Putamen (tissue), 1 donor: Measurements from ENCODE around the gene PCNT.
"Not testable (repeated sequence)": the region's sequence is repeated elsewhere in the genome, so short reads cannot be mapped to it uniquely, and the experiment has no call there.

Experiments
- DNase-seq: peaks from one replicate; pipeline ENCODE4 v3.0.0-alpha.2; 2016; ENCODE audit warnings: low spot score

Gene PCNT

GRCh38 chr21:46304437-46304836, 19.5 kb upstream of the PCNT start:
- no peak for DNase-seq

- no peak for DNase-seq
These were observed 19.0 kb upstream of the PCNT start for GRCh38 chr21:46304955-46305354.

GRCh38 chr21:46307625-46308024, 16.3 kb upstream of the PCNT start:
- no peak for DNase-seq

GRCh38 chr21:46308431-46308830, 15.5 kb upstream of the PCNT start:
- no peak for DNase-seq

- not testable (repeated sequence) for DNase-seq
These were observed 13.7 kb upstream of the PCNT start for GRCh38 chr21:46310260-46310659.

GRCh38 chr21:46311568-46311967, 12.4 kb upstream of the PCNT start:
- no peak for DNase-seq

GRCh38 chr21:46312949-46313348, 11.0 kb upstream of the PCNT start:
- DNase-seq = no peak

- no peak for DNase-seq
These were observed 9.4 kb upstream of the PCNT start for GRCh38 chr21:46314441-46315020.

- DNase-seq = no peak
These were observed 7.1 kb upstream of the PCNT start for GRCh38 chr21:46316708-46317324.

- no peak for DNase-seq
These were observed 6.1 kb upstream of the PCNT start for GRCh38 chr21:46317710-46318463.

- no peak for DNase-seq
These were observed 5.5 kb upstream of the PCNT start for GRCh38 chr21:46318464-46318845.

- DNase-seq = no peak
These were observed 4.8 kb upstream of the PCNT start for GRCh38 chr21:46319186-46319585.

- no peak for DNase-seq
These were observed 3.6 kb upstream of the PCNT start for GRCh38 chr21:46320331-46320801.

- no peak for DNase-seq
These were observed 1.4 kb upstream of the PCNT start for GRCh38 chr21:46322351-46323226.

GRCh38 chr21:46323227-46323709, 688 bp upstream of the PCNT start:
- DNase-seq = no peak

GRCh38 chr21:46324390-46325072, 575 bp downstream of the PCNT start:
- peak; percentile 83 for DNase-seq

GRCh38 chr21:46325073-46325912, 1.3 kb downstream of the PCNT start:
- DNase-seq = peak; percentile 45

- no peak for DNase-seq
These were observed 2.3 kb downstream of the PCNT start for GRCh38 chr21:46326110-46326703.

GRCh38 chr21:46327711-46328110, 3.8 kb downstream of the PCNT start:
- no peak for DNase-seq

GRCh38 chr21:46328151-46328550, 4.2 kb downstream of the PCNT start:
- DNase-seq = no peak
